Upper lobe of left lung (tissue), 4 donors: ENCODE results near the gene FOXD1.

Experiments used
- CTCF ChIP-seq, 6 experiments: fragments of 450-650 bp in 4 of 6; fragments of 200-600 bp in 2 of 6; sonication (generic) in 2 of 6; IDR thresholded peaks; one replicate each; pipeline ENCODE4 v1.5.1; 2016 to 2019; ENCODE audit warnings: antibody characterized with exemption in 6 of 6
- POLR2AphosphoS5 ChIP-seq, 2 donors: sonication (generic); formaldehyde crosslinking; IDR thresholded peaks; one replicate each; pipeline ENCODE4 v1.5.1; 2017; ENCODE audit warnings: antibody characterized with exemption in 2 of 2

- TF ChIP-seq CTCF (IDR thresholded peaks at IDR 0.05): no peak
- no peak for TF ChIP-seq POLR2AphosphoS5 (IDR thresholded peaks at IDR 0.05)
Observed at GRCh38 chr5:73440262-73440661, 8.3 kb downstream of the FOXD1 start.
